Measurements from ENCODE around the gene MINK1. TPM values are rescaled to one million over a fixed set of nuclear protein-coding genes. Genes with fewer than 3 reads are reported as not detected.
"Not testable (repeated sequence)": the region's sequence is repeated elsewhere in the genome, so short reads cannot be mapped to it uniquely, and the experiment has no call there.

MINK1 gene
- total and polyA plus RNA-seq, 2 of the 13 experiments (the other 11 are each of a cell fraction or from before 2014, with no cell fraction given), result 17.2 to 63.9 TPM

- POLR2A ChIA-PET, result interaction anchor here (1.0 kb wide), 1 partner anchor 10 kb away, joined by 3 read pairs; no protein-coding TSS in a partner anchor
- WGBS (ENCODE audit: low lambda C conversion rate), result 98% methylated on average over 5 of the region's 5 CpGs
- H3K79me2 ChIP-seq (ENCODE audit: insufficient read depth, low read length), result peaks cover 11% of the 10 kb centered on the region
Measured at GRCh38 chr17:4867535-4867934, 34.4 kb downstream of the MINK1 start.

GRCh38 chr17:4869058-4869998 lies 36.2 kb downstream of the MINK1 start:
- H3K79me2 ChIP-seq (ENCODE audit: insufficient read depth, low read length); H4K20me1 ChIP-seq (ENCODE audit: insufficient read depth, low read length); H2AFZ ChIP-seq (ENCODE audit: low read length); H3K27ac ChIP-seq (ENCODE audit: extremely low read length, insufficient read depth, low read length); H3K9ac ChIP-seq (ENCODE audit: insufficient read depth, low read depth, low read length); DNase-seq (ENCODE audit: low spot score); H3K4me1 ChIP-seq (ENCODE audit: insufficient read depth, low read length); H3K27me3 ChIP-seq (ENCODE audit: control insufficient read depth in 1 of 2, insufficient read depth in 2 of 2, low read length in 2 of 2); BruUV-seq (replicated peaks); FAIRE-seq; ATAC-seq; in situ Hi-C loops (cut with HindIII; ENCODE audit: extremely low pct_ligation_motif_present, low pct_unique_long_range_greater_than_20kb); H3K4me3 ChIP-seq (replicated peaks in 1 of 3; ENCODE audit: insufficient read depth in 1 of 3, low read depth in 2 of 3, low read length in 3 of 3); H3K4me2 ChIP-seq (ENCODE audit: low read depth, low read length); H3K9me3 ChIP-seq (ENCODE audit: low read length); CTCF ChIA-PET (ENCODE audit: low intra/inter-chr PET ratio, low total read pairs); intact Hi-C loops (cut with micrococcal nuclease; ENCODE audit: unreplicated experiment); POLR2A ChIA-PET: not testable (repeated sequence)
- WGBS (ENCODE audit: low lambda C conversion rate), result 97% methylated on average over 22 of the region's 22 CpGs
- H3K36me3 ChIP-seq (replicated peaks in 1 of 2; ENCODE audit: control insufficient read depth in 1 of 2, insufficient read depth in 2 of 2, low read length in 2 of 2), result peaks cover 1 to 29% of the 10 kb centered on the region in 2 experiments; a peak in 3 of 5 replicates

More at GRCh38 chr17:4867535-4867934, 34.4 kb downstream of the MINK1 start:
- ATAC-seq; H4K20me1 ChIP-seq (ENCODE audit: insufficient read depth, low read length); H3K9ac ChIP-seq (ENCODE audit: insufficient read depth, low read depth, low read length); H3K27me3 ChIP-seq (ENCODE audit: control insufficient read depth in 1 of 2, insufficient read depth in 2 of 2, low read length in 2 of 2); H3K4me1 ChIP-seq (ENCODE audit: insufficient read depth, low read length); H3K4me3 ChIP-seq (replicated peaks in 1 of 3; ENCODE audit: insufficient read depth in 1 of 3, low read depth in 2 of 3, low read length in 3 of 3); H2AFZ ChIP-seq (ENCODE audit: low read length); H3K27ac ChIP-seq (ENCODE audit: extremely low read length, insufficient read depth, low read length); in situ Hi-C loops (cut with HindIII; ENCODE audit: extremely low pct_ligation_motif_present, low pct_unique_long_range_greater_than_20kb); FAIRE-seq; intact Hi-C loops (cut with micrococcal nuclease; ENCODE audit: unreplicated experiment); BruUV-seq (replicated peaks); CTCF ChIA-PET (ENCODE audit: low intra/inter-chr PET ratio, low total read pairs); DNase-seq (ENCODE audit: low spot score); H3K4me2 ChIP-seq (ENCODE audit: low read depth, low read length); H3K9me3 ChIP-seq (ENCODE audit: low read length): not testable (repeated sequence)
- H3K36me3 ChIP-seq (replicated peaks in 1 of 2; ENCODE audit: control insufficient read depth in 1 of 2, insufficient read depth in 2 of 2, low read length in 2 of 2), result peaks cover 3 to 24% of the 10 kb centered on the region in 2 experiments; a peak in 4 of 5 replicates
